Activated CD8-positive, alpha-beta T cell treated with anti-CD3 and anti-CD28 coated beads for 36 hours (primary cell): ENCODE results near the gene ZNF358. TPM values are rescaled to one million over a fixed set of nuclear protein-coding genes. Genes with fewer than 3 reads are reported as not detected.

Source experiments
- ATAC-seq: fragments of 200-7000 bp; cut with Tn5 transposase; one replicate; pipeline ENCODE4 v1.10.0; 2021; ENCODE audit warnings: mild to moderate bottlenecking, moderate library complexity
- CTCF ChIA-PET: fragments of 350-600 bp; sonication (Branson Sonifier 250); formaldehyde crosslinking; loops from one replicate; lab custom pipeline; 2021; ENCODE audit warnings: antibody characterized with exemption; lab: Charles Lee
- POLR2A ChIA-PET: fragments of 350-600 bp; sonication (Branson Sonifier 250); formaldehyde crosslinking; loops from one replicate; lab custom pipeline; 2021; ENCODE audit warnings: antibody characterized with exemption; lab: Charles Lee
- DNase-seq: peaks from one replicate; pipeline ENCODE4 v3.0.0-alpha.2; 2020
- H3K27ac Mint-ChIP-seq: one replicate; pipeline ENCODE4 v1.8.0; 2021; ENCODE audit warnings: mild to moderate bottlenecking, mixed read lengths
- H3K27me3 Mint-ChIP-seq: one replicate; pipeline ENCODE4 v1.8.0; 2021; ENCODE audit warnings: mixed read lengths
- H3K36me3 Mint-ChIP-seq: one replicate; pipeline ENCODE4 v1.8.0; 2021; ENCODE audit warnings: low read depth, mixed read lengths
- H3K4me1 Mint-ChIP-seq: one replicate; pipeline ENCODE4 v1.8.0; 2021; ENCODE audit warnings: low read depth, mixed read lengths
- H3K4me3 Mint-ChIP-seq: one replicate; pipeline ENCODE4 v1.8.0; 2021; ENCODE audit warnings: mild to moderate bottlenecking, moderate library complexity, mixed read lengths
- H3K9me3 Mint-ChIP-seq: one replicate; pipeline ENCODE4 v1.8.0; 2021; ENCODE audit warnings: mixed read lengths
- CTCF ChIP-seq: fragments of 200-600 bp; IDR thresholded peaks from one replicate; pipeline ENCODE4 v1.8.0; 2022; ENCODE audit warnings: antibody characterized with exemption, mild to moderate bottlenecking
- intact Hi-C: fragments of 100-400 bp; cut with micrococcal nuclease; formaldehyde crosslinking; loops from one replicate; pipeline ENCODE4 v1.10.0; 2022
- total RNA-seq, 2 experiments: library from RNA; stranded (reverse); gene quantifications; one replicate each; pipeline ENCODE4 v1.2.3, GENCODE V29; 2021

Gene ZNF358
- total RNA-seq, 2 experiments from 2014 or later, result 4.8 to 6.5 TPM

- Mint-ChIP-seq H3K27me3 (no peaks in the 10 kb centered on the region), H3K36me3 (peaks cover 3% of the 10 kb centered on the region), H3K4me1 (peaks cover 5% of the 10 kb centered on the region), H3K9me3 (no peaks in the 10 kb centered on the region), H3K4me3 (no peak overlapping the region), H3K27ac (no peak overlapping the region)
- DNase-seq (no peak), ATAC-seq (no peak)
- ChIA-PET POLR2A (interaction anchor here (1.4 to 3.7 kb wide), 3 partner anchors 9 to 36 kb away, joined by 4 to 44 read pairs (median 5); partner anchors contain the start of gene PNPLA6), CTCF (interaction anchor here (1.0 kb wide), 1 partner anchor 423 kb away, joined by 3 read pairs; no protein-coding TSS in a partner anchor)
- intact Hi-C loops, result no loop called here
- TF ChIP-seq CTCF, result no peak
Measured at GRCh38 chr19:7524992-7525739, 9.3 kb downstream of the ZNF358 start.

- CTCF ChIA-PET, result no interaction called here
- DNase-seq (no peak), ATAC-seq (no peak)
- no peak for TF ChIP-seq CTCF
- peaks cover 5% of the 10 kb centered on the region for H3K4me1 Mint-ChIP-seq
- POLR2A ChIA-PET, result interaction anchor here (0.6 to 1.7 kb wide), 2 partner anchors 13 to 733 kb away, joined by 4 to 5 read pairs; no protein-coding TSS in a partner anchor
- H3K27ac Mint-ChIP-seq, result no peak overlapping the region
- intact Hi-C loops, result no loop called here
- H3K4me3 Mint-ChIP-seq, result no peak overlapping the region
- peaks cover 6% of the 10 kb centered on the region for H3K36me3 Mint-ChIP-seq
- H3K27me3 Mint-ChIP-seq, result no peaks in the 10 kb centered on the region
- no peaks in the 10 kb centered on the region for H3K9me3 Mint-ChIP-seq
Measured at GRCh38 chr19:7526059-7526929, 10.4 kb downstream of the ZNF358 start.

GRCh38 chr19:7527516-7528191, 11.8 kb downstream of the ZNF358 start:
- CTCF ChIA-PET, result no interaction called here
- no peaks in the 10 kb centered on the region for H3K9me3 Mint-ChIP-seq
- intact Hi-C loops, result no loop called here
- ATAC-seq (no peak), DNase-seq (no peak)
- POLR2A ChIA-PET, result no interaction called here
- no peak for TF ChIP-seq CTCF
- peaks cover 6% of the 10 kb centered on the region for H3K36me3 Mint-ChIP-seq
- H3K27me3 Mint-ChIP-seq, result no peaks in the 10 kb centered on the region
- no peak overlapping the region for H3K27ac Mint-ChIP-seq
- no peaks in the 10 kb centered on the region for H3K4me1 Mint-ChIP-seq
- H3K4me3 Mint-ChIP-seq, result no peak overlapping the region

GRCh38 chr19:7528192-7528519, 12.3 kb downstream of the ZNF358 start:
- no peaks in the 10 kb centered on the region for H3K27me3 Mint-ChIP-seq
- ATAC-seq (no peak), DNase-seq (no peak)
- intact Hi-C loops, result no loop called here
- H3K9me3 Mint-ChIP-seq, result no peaks in the 10 kb centered on the region
- H3K36me3 Mint-ChIP-seq, result peaks cover 6% of the 10 kb centered on the region
- H3K27ac Mint-ChIP-seq, result no peak overlapping the region
- CTCF ChIA-PET, result no interaction called here
- POLR2A ChIA-PET, result no interaction called here
- no peak overlapping the region for H3K4me3 Mint-ChIP-seq
- peaks cover 1% of the 10 kb centered on the region for H3K4me1 Mint-ChIP-seq
- TF ChIP-seq CTCF, result no peak
